Measurements from ENCODE around the gene SRRM4.

The SRRM4 gene

DNA sequence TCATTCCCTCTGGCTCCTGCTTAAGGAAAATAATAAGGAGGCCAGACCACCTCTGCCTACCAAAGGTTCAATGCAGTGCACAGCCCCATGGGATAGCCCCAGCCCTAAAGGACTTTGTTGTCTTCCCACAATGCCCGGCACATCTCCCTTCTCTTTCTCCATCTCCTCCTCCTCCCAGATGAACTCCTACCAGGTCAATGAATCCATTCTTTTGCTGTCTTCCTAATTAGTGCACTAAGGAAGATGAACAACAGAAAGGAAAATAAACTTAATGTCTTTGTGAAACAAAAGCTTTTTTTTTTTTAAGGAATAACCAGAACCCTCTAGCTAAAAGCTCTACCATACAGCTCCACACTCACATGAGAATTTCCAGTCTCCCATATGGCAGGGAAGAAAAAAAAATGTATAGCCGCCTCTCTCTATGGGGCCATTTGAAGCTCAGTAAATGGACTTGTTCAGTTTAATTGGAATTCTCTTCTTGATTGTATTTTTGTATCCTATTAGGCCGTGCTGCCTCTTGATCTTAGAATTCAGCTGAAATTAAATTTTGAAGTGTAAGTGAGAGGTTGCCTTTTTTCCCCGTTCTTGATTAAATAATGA, 155.6 kb downstream of the SRRM4 start:
- H3K27ac ChIP-seq (ENCODE audit: insufficient read depth, low read length, poor library complexity, severe bottlenecking) = no peak overlapping the region
- no peaks in the 10 kb centered on the region for H3K9me3 ChIP-seq (ENCODE audit: control insufficient read depth, low read length)
- H3K4me1 ChIP-seq (ENCODE audit: control insufficient read depth, insufficient read depth, low read length, poor library complexity, severe bottlenecking) = no peaks in the 10 kb centered on the region
- no peaks in the 10 kb centered on the region for H3K27me3 ChIP-seq (replicated peaks; ENCODE audit: control insufficient read depth, insufficient read depth, low read length, poor library complexity, severe bottlenecking)
- no peak for DNase-seq
- no peak overlapping the region for H3K4me3 ChIP-seq (ENCODE audit: insufficient read depth, low read depth, low read length, poor library complexity, severe bottlenecking)
- H3K36me3 ChIP-seq (ENCODE audit: control insufficient read depth, insufficient read depth, low read length) = no peaks in the 10 kb centered on the region

DNA sequence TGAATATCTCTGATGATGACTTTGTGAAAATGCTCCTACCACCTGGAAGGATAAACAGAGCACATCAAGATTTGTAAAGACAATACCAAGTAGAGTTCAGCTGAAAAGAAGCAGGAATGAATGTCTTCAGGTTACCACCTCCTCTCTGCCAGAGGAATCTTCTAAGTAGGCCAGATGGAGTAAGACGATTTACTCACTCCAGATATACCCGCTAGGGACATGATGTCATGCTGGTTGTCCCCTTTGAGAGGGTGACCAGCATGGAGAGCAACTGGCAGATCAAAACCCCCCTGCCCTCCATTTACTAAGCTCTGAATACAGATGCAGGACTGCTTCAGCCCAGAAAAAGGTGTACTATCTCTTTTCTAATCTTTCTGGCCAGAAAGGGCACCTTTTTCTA, 158.1 kb downstream of the SRRM4 start:
- H3K4me3 ChIP-seq (ENCODE audit: insufficient read depth, low read depth, low read length, poor library complexity, severe bottlenecking) = no peak overlapping the region
- no peak for DNase-seq
- no peaks in the 10 kb centered on the region for H3K4me1 ChIP-seq (ENCODE audit: control insufficient read depth, insufficient read depth, low read length, poor library complexity, severe bottlenecking)
- H3K27ac ChIP-seq (ENCODE audit: insufficient read depth, low read length, poor library complexity, severe bottlenecking) = no peak overlapping the region
- H3K9me3 ChIP-seq (ENCODE audit: control insufficient read depth, low read length) = no peaks in the 10 kb centered on the region
- H3K36me3 ChIP-seq (ENCODE audit: control insufficient read depth, insufficient read depth, low read length) = no peaks in the 10 kb centered on the region
- no peaks in the 10 kb centered on the region for H3K27me3 ChIP-seq (replicated peaks; ENCODE audit: control insufficient read depth, insufficient read depth, low read length, poor library complexity, severe bottlenecking)

DNA sequence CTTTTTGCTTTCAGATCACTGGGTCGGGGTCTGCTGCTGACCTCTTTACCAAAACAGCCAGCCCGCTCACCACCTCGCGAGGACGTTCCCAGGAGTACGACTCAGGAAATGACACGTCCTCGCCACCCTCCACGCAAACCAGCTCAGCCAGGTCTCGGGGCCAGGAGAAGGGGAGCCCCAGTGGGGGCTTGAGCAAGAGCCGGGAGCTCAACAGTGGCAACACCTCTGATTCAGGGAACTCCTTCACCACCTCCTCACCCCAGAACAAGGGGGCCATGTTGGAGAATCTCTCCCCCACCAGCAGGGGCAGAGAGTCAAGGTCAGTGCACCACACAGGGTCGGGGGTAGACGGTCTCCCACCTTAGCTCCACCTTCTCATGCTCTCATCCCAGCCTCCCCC, 164.0 kb downstream of the SRRM4 start:
- H3K36me3 ChIP-seq (ENCODE audit: control insufficient read depth, insufficient read depth, low read length) = no peaks in the 10 kb centered on the region
- H3K27ac ChIP-seq (ENCODE audit: insufficient read depth, low read length, poor library complexity, severe bottlenecking) = no peak overlapping the region
- H3K4me3 ChIP-seq (ENCODE audit: insufficient read depth, low read depth, low read length, poor library complexity, severe bottlenecking) = no peak overlapping the region
- H3K27me3 ChIP-seq (replicated peaks; ENCODE audit: control insufficient read depth, insufficient read depth, low read length, poor library complexity, severe bottlenecking) = no peaks in the 10 kb centered on the region
- H3K4me1 ChIP-seq (ENCODE audit: control insufficient read depth, insufficient read depth, low read length, poor library complexity, severe bottlenecking) = no peaks in the 10 kb centered on the region
- DNase-seq = no peak
- no peaks in the 10 kb centered on the region for H3K9me3 ChIP-seq (ENCODE audit: control insufficient read depth, low read length)

DNA sequence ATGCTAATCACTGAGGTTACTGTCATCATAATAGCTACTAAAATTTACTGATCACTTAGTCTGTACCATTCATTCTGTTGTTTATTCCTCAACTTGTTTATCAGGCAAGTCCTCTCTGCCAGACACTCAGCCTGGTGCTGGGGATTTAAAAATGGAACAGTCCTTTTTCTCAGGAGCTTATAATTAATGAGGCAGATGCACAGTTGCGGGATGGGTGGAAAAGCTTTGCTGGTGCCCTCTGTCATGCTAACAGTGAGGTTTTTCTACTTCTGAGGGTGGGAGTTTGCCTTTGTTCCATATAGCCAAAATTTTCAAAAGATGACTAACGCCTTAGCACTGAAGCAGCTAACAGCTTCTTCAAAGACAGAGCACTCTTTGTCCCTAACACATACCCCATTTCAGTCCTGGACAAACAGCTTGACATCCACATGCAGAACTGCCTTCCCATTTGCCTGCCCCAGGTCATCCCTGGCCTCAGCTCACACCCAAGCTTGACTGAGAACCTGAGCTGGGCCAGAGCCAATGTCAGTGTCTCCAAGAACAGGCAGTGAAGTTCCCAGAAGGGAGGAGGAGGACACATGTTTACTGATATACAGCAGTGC, 166.6 kb downstream of the SRRM4 start:
- H3K27ac ChIP-seq (ENCODE audit: insufficient read depth, low read length, poor library complexity, severe bottlenecking) = no peak overlapping the region
- DNase-seq = no peak
- H3K9me3 ChIP-seq (ENCODE audit: control insufficient read depth, low read length) = no peaks in the 10 kb centered on the region
- H3K4me1 ChIP-seq (ENCODE audit: control insufficient read depth, insufficient read depth, low read length, poor library complexity, severe bottlenecking) = no peaks in the 10 kb centered on the region
- H3K4me3 ChIP-seq (ENCODE audit: insufficient read depth, low read depth, low read length, poor library complexity, severe bottlenecking) = no peak overlapping the region
- H3K36me3 ChIP-seq (ENCODE audit: control insufficient read depth, insufficient read depth, low read length) = no peaks in the 10 kb centered on the region
- H3K27me3 ChIP-seq (replicated peaks; ENCODE audit: control insufficient read depth, insufficient read depth, low read length, poor library complexity, severe bottlenecking) = no peaks in the 10 kb centered on the region

DNA sequence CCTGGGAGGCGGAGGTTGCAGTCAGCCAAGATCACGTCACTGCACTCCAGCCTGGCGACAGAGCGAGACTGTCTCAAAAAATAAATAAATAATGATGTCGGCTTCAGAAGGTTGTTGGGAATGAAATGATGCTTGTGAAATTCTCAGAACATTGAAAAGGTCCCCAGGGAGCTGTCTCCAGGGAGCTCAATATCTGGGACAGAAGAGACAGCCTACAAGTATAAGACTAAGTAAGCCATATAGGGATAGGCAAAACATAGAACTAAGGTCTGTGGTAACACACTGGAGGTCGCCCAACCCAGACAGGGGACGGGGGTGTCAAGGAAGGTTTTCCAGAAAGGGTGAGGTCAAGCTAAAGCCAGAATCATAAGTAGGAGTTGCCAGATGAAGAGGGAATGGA, 167.9 kb downstream of the SRRM4 start:
- no peak for DNase-seq

DNA sequence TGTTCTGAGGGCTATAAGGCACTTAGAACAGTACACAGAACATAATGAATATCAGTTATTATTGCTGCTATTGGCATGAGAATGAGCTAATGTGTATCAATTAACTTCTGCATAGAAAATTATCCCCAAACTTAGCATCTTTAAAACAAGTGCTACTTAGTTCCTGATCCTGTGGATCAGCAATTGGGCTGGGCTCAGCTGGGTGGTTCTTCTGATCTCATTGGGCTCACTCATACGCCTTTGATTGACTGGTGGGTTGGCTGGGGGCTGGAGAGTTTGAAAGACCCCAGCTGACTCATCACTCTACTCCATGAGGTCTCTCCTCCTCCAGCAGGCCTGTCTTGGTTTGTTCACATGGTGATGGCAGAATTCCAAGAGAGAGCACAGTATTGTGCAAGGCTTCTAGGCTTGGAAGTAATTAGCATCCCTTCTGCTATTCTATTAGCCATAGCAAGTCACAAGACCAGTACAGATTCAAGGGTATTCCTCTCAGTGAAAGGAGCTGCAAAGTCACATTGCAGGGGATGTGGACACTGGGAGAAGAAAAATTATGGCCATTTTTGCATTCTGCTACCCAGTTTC, 170.2 kb downstream of the SRRM4 start:
- no peaks in the 10 kb centered on the region for H3K27me3 ChIP-seq (replicated peaks; ENCODE audit: control insufficient read depth, insufficient read depth, low read length, poor library complexity, severe bottlenecking)
- no peak for DNase-seq
- H3K4me3 ChIP-seq (ENCODE audit: insufficient read depth, low read depth, low read length, poor library complexity, severe bottlenecking) = no peak overlapping the region
- no peaks in the 10 kb centered on the region for H3K9me3 ChIP-seq (ENCODE audit: control insufficient read depth, low read length)
- H3K27ac ChIP-seq (ENCODE audit: insufficient read depth, low read length, poor library complexity, severe bottlenecking) = no peak overlapping the region
- H3K4me1 ChIP-seq (ENCODE audit: control insufficient read depth, insufficient read depth, low read length, poor library complexity, severe bottlenecking) = no peaks in the 10 kb centered on the region
- no peaks in the 10 kb centered on the region for H3K36me3 ChIP-seq (ENCODE audit: control insufficient read depth, insufficient read depth, low read length)

More for the DNA sequence above, 167.9 kb downstream of the SRRM4 start:
- H3K36me3 ChIP-seq (ENCODE audit: control insufficient read depth, insufficient read depth, low read length) = no peaks in the 10 kb centered on the region
- no peaks in the 10 kb centered on the region for H3K9me3 ChIP-seq (ENCODE audit: control insufficient read depth, low read length)
- no peak overlapping the region for H3K4me3 ChIP-seq (ENCODE audit: insufficient read depth, low read depth, low read length, poor library complexity, severe bottlenecking)
- H3K4me1 ChIP-seq (ENCODE audit: control insufficient read depth, insufficient read depth, low read length, poor library complexity, severe bottlenecking) = no peaks in the 10 kb centered on the region
- no peak overlapping the region for H3K27ac ChIP-seq (ENCODE audit: insufficient read depth, low read length, poor library complexity, severe bottlenecking)
- H3K27me3 ChIP-seq (replicated peaks; ENCODE audit: control insufficient read depth, insufficient read depth, low read length, poor library complexity, severe bottlenecking) = no peaks in the 10 kb centered on the region

DNA sequence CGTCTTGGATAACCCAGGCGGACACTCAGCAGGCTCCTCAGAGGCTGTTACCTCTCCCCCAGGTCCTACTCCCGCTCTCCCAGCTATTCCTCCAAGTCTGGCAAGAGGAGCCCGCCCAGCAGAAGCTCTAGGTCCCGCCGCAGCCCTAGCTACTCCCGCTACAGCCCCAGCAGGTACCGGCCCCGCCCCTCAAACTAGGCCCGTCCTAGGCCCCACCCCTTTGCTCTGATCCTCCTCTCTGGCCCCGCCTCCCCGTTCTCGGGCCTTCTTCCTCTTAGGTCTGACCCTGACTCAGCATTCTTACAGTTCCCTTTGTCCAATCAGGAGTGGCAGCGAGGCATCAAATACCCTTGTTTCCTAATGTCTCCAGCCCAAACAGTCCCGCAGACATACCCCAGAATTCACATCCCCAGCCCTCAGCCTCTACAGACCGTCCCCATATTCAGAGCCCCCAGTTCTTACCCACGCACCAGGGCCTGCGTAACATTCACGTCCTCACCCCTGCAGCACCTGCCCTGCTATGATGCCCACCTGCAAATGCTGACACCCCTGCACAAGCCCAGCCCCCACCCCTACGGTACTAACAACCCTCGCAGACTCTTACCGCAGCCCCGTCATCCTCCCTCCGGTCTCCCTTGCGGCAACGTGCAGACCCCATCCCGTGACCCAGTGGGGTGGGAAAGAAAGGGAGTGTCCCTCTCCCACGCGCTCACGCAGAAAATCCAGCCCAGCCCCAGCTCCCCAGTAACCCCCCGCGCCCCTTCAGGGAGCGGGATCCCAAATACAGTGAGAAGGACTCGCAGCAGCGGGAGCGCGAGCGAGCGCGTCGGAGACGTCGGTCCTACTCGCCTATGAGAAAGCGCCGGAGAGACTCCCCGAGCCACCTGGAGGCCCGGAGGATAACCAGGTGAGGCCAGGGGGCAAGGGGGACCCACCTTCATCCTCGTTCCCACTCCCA, 172.4 kb downstream of the SRRM4 start:
- no peak for DNase-seq
- no peaks in the 10 kb centered on the region for H3K9me3 ChIP-seq (ENCODE audit: control insufficient read depth, low read length)
- H3K4me1 ChIP-seq (ENCODE audit: control insufficient read depth, insufficient read depth, low read length, poor library complexity, severe bottlenecking) = no peaks in the 10 kb centered on the region
- no peak overlapping the region for H3K4me3 ChIP-seq (ENCODE audit: insufficient read depth, low read depth, low read length, poor library complexity, severe bottlenecking)
- no peaks in the 10 kb centered on the region for H3K36me3 ChIP-seq (ENCODE audit: control insufficient read depth, insufficient read depth, low read length)
- H3K27me3 ChIP-seq (replicated peaks; ENCODE audit: control insufficient read depth, insufficient read depth, low read length, poor library complexity, severe bottlenecking) = no peaks in the 10 kb centered on the region
- H3K27ac ChIP-seq (ENCODE audit: insufficient read depth, low read length, poor library complexity, severe bottlenecking) = no peak overlapping the region

DNA sequence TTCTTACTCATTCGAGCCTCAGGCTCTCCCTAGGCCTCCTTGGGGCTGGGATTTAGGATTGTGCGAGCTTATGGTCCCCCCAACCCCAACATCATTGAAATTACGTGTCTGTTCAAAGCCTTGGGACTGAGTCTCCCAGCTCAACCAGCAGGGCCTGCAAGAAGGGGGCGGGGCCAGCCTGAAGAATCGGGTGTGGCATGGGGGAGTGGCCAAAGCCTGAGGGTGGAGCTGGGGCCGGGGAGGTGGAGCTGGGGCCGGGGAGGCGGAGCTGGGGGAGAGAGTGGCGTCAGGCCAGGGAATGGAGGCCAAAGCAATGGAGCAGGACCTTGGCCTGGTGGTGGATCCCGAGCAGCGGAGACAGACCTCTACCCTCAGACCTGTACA, 173.1 kb downstream of the SRRM4 start:
- Histone ChIP-seq H3K4me3 (ENCODE audit: insufficient read depth, low read depth, low read length, poor library complexity, severe bottlenecking) (no peak overlapping the region), H3K36me3 (ENCODE audit: control insufficient read depth, insufficient read depth, low read length) (no peaks in the 10 kb centered on the region), H3K9me3 (ENCODE audit: control insufficient read depth, low read length) (no peaks in the 10 kb centered on the region), H3K27ac (ENCODE audit: insufficient read depth, low read length, poor library complexity, severe bottlenecking) (no peak overlapping the region), H3K4me1 (ENCODE audit: control insufficient read depth, insufficient read depth, low read length, poor library complexity, severe bottlenecking) (no peaks in the 10 kb centered on the region), H3K27me3 (replicated peaks; ENCODE audit: control insufficient read depth, insufficient read depth, low read length, poor library complexity, severe bottlenecking) (no peaks in the 10 kb centered on the region)
- no peak for DNase-seq

DNA sequence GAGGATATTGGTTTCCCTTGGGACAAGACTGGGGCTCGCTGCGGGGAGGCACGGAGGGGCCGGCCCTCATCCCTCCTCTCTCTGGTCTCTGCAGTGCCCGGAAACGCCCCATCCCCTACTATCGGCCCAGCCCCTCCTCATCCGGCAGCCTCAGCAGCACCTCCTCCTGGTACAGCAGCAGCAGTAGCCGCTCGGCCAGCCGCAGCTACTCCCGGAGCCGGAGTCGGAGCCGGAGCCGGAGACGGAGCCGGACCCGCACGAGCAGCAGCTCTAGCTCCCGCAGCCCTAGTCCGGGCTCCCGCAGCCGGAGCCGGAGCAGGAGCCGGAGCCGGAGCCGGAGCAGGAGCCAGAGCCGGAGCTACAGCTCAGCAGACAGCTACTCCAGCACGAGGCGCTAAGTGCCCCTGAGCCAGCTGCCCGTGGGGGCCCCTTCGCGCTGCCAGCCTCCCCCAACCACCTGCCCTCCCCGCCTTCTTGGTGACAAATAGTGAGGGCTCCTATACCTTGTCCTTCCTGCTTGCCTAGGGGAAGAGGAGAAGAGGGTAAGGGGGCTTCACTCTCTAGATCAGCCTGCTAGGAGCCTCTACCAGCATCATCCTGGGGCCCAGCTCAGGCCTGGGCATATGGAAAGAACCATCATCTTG, 175.2 kb downstream of the SRRM4 start:
- Histone ChIP-seq H3K4me3 (ENCODE audit: insufficient read depth, low read depth, low read length, poor library complexity, severe bottlenecking) (no peak overlapping the region), H3K4me1 (ENCODE audit: control insufficient read depth, insufficient read depth, low read length, poor library complexity, severe bottlenecking) (no peaks in the 10 kb centered on the region), H3K9me3 (ENCODE audit: control insufficient read depth, low read length) (no peaks in the 10 kb centered on the region), H3K27ac (ENCODE audit: insufficient read depth, low read length, poor library complexity, severe bottlenecking) (no peak overlapping the region), H3K27me3 (replicated peaks; ENCODE audit: control insufficient read depth, insufficient read depth, low read length, poor library complexity, severe bottlenecking) (no peaks in the 10 kb centered on the region), H3K36me3 (ENCODE audit: control insufficient read depth, insufficient read depth, low read length) (no peaks in the 10 kb centered on the region)
- DNase-seq = no peak

Measured in effector memory CD4-positive, alpha-beta T cell (primary cell).